Measurements from ENCODE around the gene EFTUD2. TPM values are rescaled to one million over a fixed set of nuclear protein-coding genes. Genes with fewer than 3 reads are reported as not detected.

Gene EFTUD2
- total and polyA plus RNA-seq, 2 experiments from 2014 or later: 60.1 to 63.7 TPM

DNA sequence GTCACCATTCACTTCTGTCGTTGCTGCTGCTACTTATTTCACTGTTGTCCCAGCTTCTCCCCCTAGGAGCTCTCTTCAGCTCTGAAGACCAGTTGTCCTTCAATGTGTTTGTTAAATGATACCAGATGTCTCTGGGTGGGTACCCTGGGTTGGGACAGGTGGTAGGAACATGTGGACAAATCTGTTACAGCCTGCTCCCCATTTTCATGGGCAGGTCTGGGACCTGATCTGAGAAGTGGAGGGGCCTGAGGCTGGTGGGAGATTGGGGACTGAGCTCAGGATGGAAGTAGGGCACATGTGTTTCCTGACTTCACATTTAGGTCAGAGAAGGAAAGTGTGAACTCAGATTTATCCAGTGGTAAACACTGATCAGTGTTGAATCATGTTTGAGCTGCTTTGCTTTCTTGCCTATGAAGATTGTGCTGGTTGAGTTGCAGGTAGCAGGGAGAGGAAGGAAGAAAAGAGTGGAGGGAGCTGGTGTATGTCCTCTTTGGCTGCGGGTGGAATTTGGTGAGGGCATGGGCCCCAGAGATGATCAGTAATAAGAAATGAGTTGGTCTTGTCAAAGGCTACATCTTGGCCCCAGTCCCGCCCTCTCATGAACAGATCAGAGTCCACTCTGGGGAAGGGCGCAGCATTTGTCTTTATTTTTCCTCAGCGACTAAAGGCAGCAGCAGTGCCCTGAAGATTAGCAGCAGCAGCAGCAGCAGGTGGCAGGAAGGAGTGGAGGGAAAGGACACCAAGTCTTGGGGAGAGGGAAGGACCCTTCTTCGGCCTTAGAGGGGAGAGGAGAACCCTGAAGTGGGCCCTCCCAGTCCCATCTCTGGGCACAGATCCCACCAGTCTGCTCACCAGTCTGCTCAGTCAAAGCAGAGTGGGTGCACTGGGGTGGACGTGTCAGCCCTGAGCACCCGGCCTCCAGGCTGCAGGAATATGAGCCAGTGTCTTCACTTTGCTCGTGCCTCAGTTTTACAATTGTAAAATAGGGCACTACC lies 6.1 kb upstream of the EFTUD2 start:
- peak overlapping the region; percentile 48 for H2AFZ ChIP-seq
- peak overlapping the region; percentile 65 for H3K9ac ChIP-seq
- in situ Hi-C loops (cut with MboI): no loop called here
- H3F3A ChIP-seq (ENCODE audit: insufficient read depth): peaks cover 17% of the 10 kb centered on the region
- H3K9me3 ChIP-seq (ENCODE audit: low read depth): no peaks in the 10 kb centered on the region
- H3K4me2 ChIP-seq (ENCODE audit: unreplicated experiment): peak overlapping the region; percentile 65
- TF ChIP-seq EZH2phosphoT487 (IDR thresholded peaks at IDR 0.05; ENCODE audit: insufficient read depth, low read depth): no peak
- H3K27ac ChIP-seq: peak overlapping the region; percentile 69
- peak; percentile 19 for DNase-seq
- 80 to 82% methylated on average over 9 of the region's 9 CpGs for WGBS, 2 experiments (ENCODE audit: low coverage in 1 of 2, low lambda C conversion rate in 2 of 2, missing lambda C conversion rate in 2 of 2)
- H4K20me1 ChIP-seq (ENCODE audit: insufficient read depth): no peaks in the 10 kb centered on the region
- H3K4me3 ChIP-seq: no peak overlapping the region
- no peaks in the 10 kb centered on the region for H3K9me2 ChIP-seq (ENCODE audit: insufficient read depth)
- no peaks in the 10 kb centered on the region for H3K36me3 ChIP-seq (ENCODE audit: low read depth)
- H3K27me3 ChIP-seq (replicated peaks; ENCODE audit: insufficient read depth): no peaks in the 10 kb centered on the region
- H3K79me2 ChIP-seq (ENCODE audit: insufficient read depth): no peaks in the 10 kb centered on the region
- H3K4me1 ChIP-seq (ENCODE audit: insufficient read depth): peaks cover 45% of the 10 kb centered on the region

DNA sequence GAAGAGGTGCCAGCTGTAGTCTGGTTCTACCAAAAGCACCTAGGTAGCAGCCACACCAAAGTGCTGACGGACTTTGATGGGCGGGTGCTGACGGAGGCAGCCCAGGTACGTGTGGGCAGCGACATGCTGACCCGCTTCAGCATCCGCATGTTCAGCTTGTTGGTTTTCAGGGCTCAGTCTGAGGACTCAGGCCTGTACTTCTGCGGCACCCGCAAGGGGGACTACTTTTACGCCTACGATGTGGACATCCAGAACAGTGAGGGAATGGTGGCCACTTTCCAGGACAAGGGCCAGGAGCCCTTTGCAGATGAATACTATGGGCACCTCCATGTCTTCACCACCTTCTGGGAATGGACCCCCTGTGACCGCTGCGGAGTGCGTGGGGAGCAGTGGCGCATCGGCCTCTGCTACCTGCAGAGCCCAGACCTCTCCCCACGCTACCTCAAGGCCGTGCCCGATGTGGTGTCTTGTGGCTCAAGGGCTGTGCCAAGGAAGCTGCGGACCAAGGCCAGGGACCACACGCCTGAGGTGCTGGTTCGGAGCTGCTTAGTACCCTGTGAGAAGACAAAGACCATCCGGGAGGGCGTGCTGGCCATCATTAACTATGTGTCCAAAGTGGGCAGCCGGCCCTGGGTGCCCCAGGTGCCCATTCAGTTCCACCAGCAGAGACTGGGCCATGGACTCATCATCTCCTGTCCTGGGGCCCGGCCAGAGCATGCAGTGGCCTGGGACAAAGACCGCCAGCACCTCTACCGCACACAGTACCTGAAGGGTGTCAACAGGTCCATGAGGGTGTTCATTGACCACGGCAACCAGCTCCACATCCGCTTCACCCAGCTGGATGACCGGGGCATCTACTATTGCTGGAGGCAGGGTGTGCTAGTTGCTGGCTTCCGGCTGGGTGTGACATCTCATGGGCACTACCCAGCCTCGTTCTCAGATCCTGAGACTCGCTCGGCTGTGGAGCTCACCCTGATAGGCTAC lies 5.0 kb upstream of the EFTUD2 start:
- WGBS, 2 experiments (ENCODE audit: low coverage in 1 of 2, low lambda C conversion rate in 2 of 2, missing lambda C conversion rate in 2 of 2): 93 to 95% methylated on average over 35 of the region's 35 CpGs
- no peak overlapping the region for H3K27ac ChIP-seq
- no peaks in the 10 kb centered on the region for H3K9me2 ChIP-seq (ENCODE audit: insufficient read depth)
- in situ Hi-C loops (cut with MboI): no loop called here
- H3K4me2 ChIP-seq (ENCODE audit: unreplicated experiment): no peak overlapping the region
- H3K79me2 ChIP-seq (ENCODE audit: insufficient read depth): no peaks in the 10 kb centered on the region
- H2AFZ ChIP-seq: no peak overlapping the region
- H3K36me3 ChIP-seq (ENCODE audit: low read depth): no peaks in the 10 kb centered on the region
- no peaks in the 10 kb centered on the region for H4K20me1 ChIP-seq (ENCODE audit: insufficient read depth)
- no peak overlapping the region for H3K4me3 ChIP-seq
- peaks cover 44% of the 10 kb centered on the region for H3K4me1 ChIP-seq (ENCODE audit: insufficient read depth)
- no peaks in the 10 kb centered on the region for H3K27me3 ChIP-seq (replicated peaks; ENCODE audit: insufficient read depth)
- no peak for TF ChIP-seq EZH2 (IDR thresholded peaks at IDR 0.05; ENCODE audit: insufficient read depth, poor library complexity, severe bottlenecking)
- no peak for TF ChIP-seq EZH2phosphoT487 (IDR thresholded peaks at IDR 0.05; ENCODE audit: insufficient read depth, low read depth)
- no peak for DNase-seq
- H3K9me3 ChIP-seq (ENCODE audit: low read depth): no peaks in the 10 kb centered on the region
- H3F3A ChIP-seq (ENCODE audit: insufficient read depth): peaks cover 19% of the 10 kb centered on the region
- no peak overlapping the region for H3K9ac ChIP-seq

DNA sequence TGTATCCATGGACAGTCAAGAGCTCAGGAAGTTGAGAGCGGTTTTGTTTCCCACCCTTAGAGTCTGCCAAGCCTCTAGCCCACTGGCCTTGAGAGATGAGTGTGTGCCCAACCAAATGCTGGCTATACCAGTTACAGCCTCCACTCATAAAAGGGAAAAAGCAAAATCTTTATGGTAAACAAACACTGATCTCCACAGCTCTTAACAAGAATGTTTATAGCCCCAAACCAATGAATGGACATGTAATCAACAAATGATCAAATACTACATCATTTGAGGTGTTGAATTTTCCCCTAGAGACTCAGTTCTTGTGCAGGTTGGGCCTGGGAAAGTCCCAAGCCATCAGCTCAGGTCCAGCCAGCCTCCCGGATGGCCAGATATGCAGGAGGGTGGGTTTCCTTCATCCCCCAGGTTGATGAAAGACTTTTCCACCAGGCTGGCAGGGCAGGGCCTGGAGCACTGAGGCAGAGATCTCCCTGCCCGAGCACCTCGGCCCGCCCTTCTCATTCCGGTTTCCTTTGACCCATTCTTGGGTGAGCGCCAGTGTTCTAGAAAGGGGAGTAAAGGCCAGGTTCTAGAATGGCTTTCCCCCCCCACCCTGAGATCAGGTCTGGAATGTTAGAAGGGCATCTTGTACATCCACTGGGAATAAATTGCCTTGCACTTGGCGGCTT lies 3.9 kb upstream of the EFTUD2 start:
- Histone ChIP-seq H3K4me3 (no peak overlapping the region), H4K20me1 (ENCODE audit: insufficient read depth) (no peaks in the 10 kb centered on the region), H3K4me1 (ENCODE audit: insufficient read depth) (peaks cover 42% of the 10 kb centered on the region), H3F3A (ENCODE audit: insufficient read depth) (peaks cover 18% of the 10 kb centered on the region), H3K79me2 (ENCODE audit: insufficient read depth) (peaks cover 10% of the 10 kb centered on the region), H3K27ac (no peak overlapping the region), H3K9me2 (ENCODE audit: insufficient read depth) (no peaks in the 10 kb centered on the region), H2AFZ (no peak overlapping the region), H3K9me3 (ENCODE audit: low read depth) (no peaks in the 10 kb centered on the region), H3K27me3 (replicated peaks; ENCODE audit: insufficient read depth) (no peaks in the 10 kb centered on the region), H3K4me2 (ENCODE audit: unreplicated experiment) (no peak overlapping the region), H3K36me3 (ENCODE audit: low read depth) (no peaks in the 10 kb centered on the region), H3K9ac (no peak overlapping the region)
- 89 to 91% methylated on average over 8 of the region's 8 CpGs for WGBS, 2 experiments (ENCODE audit: low coverage in 1 of 2, low lambda C conversion rate in 2 of 2, missing lambda C conversion rate in 2 of 2)
- TF ChIP-seq EZH2 (IDR thresholded peaks at IDR 0.05; ENCODE audit: insufficient read depth, poor library complexity, severe bottlenecking): no peak
- TF ChIP-seq EZH2phosphoT487 (IDR thresholded peaks at IDR 0.05; ENCODE audit: insufficient read depth, low read depth): no peak
- in situ Hi-C loops (cut with MboI): no loop called here
- DNase-seq: no peak

Data from GM23248 (cell line).